GM21515 (cell line): Measurements from ENCODE around the gene TYMP.
"Not testable (repeated sequence)": the region's sequence is repeated elsewhere in the genome, so short reads cannot be mapped to it uniquely, and the experiment has no call there.

Experiments
- ATAC-seq: cut with Tn5 transposase; IDR thresholded peaks from one replicate; pipeline ENCODE4 v1.9.1; 2021; ENCODE audit not compliant: unreplicated experiment

The TYMP gene

GRCh38 chr22:50525104-50525857 is 4.5 kb downstream of the TYMP start, which contains the start of gene SCO2:
Gene SCO2 (minus strand): TSS chr22:50525598. CDS start chr22:50524411, 1,187 bp downstream.
- ATAC-seq = peak; percentile 32

- no peak for ATAC-seq
These were observed 5.1 kb downstream of the TYMP start for GRCh38 chr22:50524676-50525103.

- no peak for ATAC-seq
These were observed 5.8 kb downstream of the TYMP start for GRCh38 chr22:50523806-50524675.

- ATAC-seq = no peak
These were observed 6.4 kb downstream of the TYMP start for GRCh38 chr22:50523458-50523805.

GRCh38 chr22:50522806-50523438 is 6.9 kb downstream of the TYMP start:
- no peak for ATAC-seq

- ATAC-seq = no peak
These were observed 7.5 kb downstream of the TYMP start for GRCh38 chr22:50522208-50522805.

- no peak for ATAC-seq
These were observed 8.1 kb downstream of the TYMP start for GRCh38 chr22:50521710-50522109.

- no peak for ATAC-seq
These were observed 8.9 kb downstream of the TYMP start for GRCh38 chr22:50520826-50521453.

- ATAC-seq = not testable (repeated sequence)
These were observed 9.6 kb downstream of the TYMP start for GRCh38 chr22:50520184-50520583.

GRCh38 chr22:50519151-50519550 is 10.7 kb downstream of the TYMP start:
- no peak for ATAC-seq

- no peak for ATAC-seq
These were observed 11.2 kb downstream of the TYMP start for GRCh38 chr22:50518606-50519005.

GRCh38 chr22:50517495-50518260 is 12.1 kb downstream of the TYMP start:
- no peak for ATAC-seq

- no peak for ATAC-seq
These were observed 12.9 kb downstream of the TYMP start for GRCh38 chr22:50516891-50517290.

GRCh38 chr22:50516068-50516467 is 13.7 kb downstream of the TYMP start:
- ATAC-seq = no peak

GRCh38 chr22:50513175-50513574 is 16.6 kb downstream of the TYMP start:
- no peak for ATAC-seq

GRCh38 chr22:50508897-50509296 is 20.9 kb downstream of the TYMP start:
- ATAC-seq = no peak

GRCh38 chr22:50507991-50508884 is 21.6 kb downstream of the TYMP start, which contains the start of gene NCAPH2:
Gene NCAPH2 (plus strand): TSS chr22:50508224. CDS start chr22:50508338, 114 bp downstream.
- peak; percentile 55 for ATAC-seq

GRCh38 chr22:50507421-50507990 is 22.3 kb downstream of the TYMP start, which contains the start of gene LMF2:
Gene LMF2 (minus strand): TSS chr22:50507702. CDS start chr22:50507675, 27 bp downstream.
- peak; percentile 52 for ATAC-seq
